Sigmoid colon (tissue), 7 donors: ENCODE data around the gene LTA. TPM values are rescaled to one million over a fixed set of nuclear protein-coding genes. Genes with fewer than 3 reads are reported as not detected.
A peak's percentile ranks its signal among the peaks of the same experiment; 100 is the strongest.

Experiments
- DNase-seq: peaks from one replicate; pipeline ENCODE4 v3.0.0-alpha.2; 2019
- H3K27ac ChIP-seq, 4 donors: fragments of 200-600 bp; sonication (generic); one replicate each; pipeline ENCODE4 v1.5.1; 2016 to 2019; ENCODE audit warnings: mild to moderate bottlenecking in 1 of 4
- H3K27me3 ChIP-seq, 3 donors: fragments of 200-600 bp; sonication (generic); one replicate each; pipeline ENCODE4 v1.5.1; 2019; ENCODE audit warnings: mild to moderate bottlenecking in 1 of 3
- H3K36me3 ChIP-seq, 4 donors: fragments of 200-600 bp; sonication (generic); one replicate each; pipeline ENCODE4 v1.5.1; 2016 to 2019
- H3K4me1 ChIP-seq, 4 donors: fragments of 200-600 bp; sonication (generic); one replicate each; pipeline ENCODE4 v1.5.1; 2017 to 2019
- H3K4me3 ChIP-seq, 4 donors: fragments of 200-600 bp; sonication (generic); one replicate each; pipeline ENCODE4 v1.5.1; 2017 to 2019; ENCODE audit warnings: mild to moderate bottlenecking in 2 of 4, moderate library complexity in 1 of 4
- H3K9me3 ChIP-seq, 4 donors: fragments of 200-600 bp in 3 of 4; sonication (generic) in 3 of 4; one replicate each; pipeline versions ENCODE4 v1.5.1 to v1.6.1; 2013 to 2019
- CTCF ChIP-seq, 4 experiments: fragments of 450-650 bp in 3 of 4; fragments of 200-600 bp in 1 of 4; IDR thresholded peaks; one replicate each; pipeline ENCODE4 v1.5.1; 2016 to 2019; ENCODE audit warnings: antibody characterized with exemption in 4 of 4, mild to moderate bottlenecking in 3 of 4, moderate library complexity in 2 of 4
- EP300 ChIP-seq, 4 donors: sonication (generic); formaldehyde crosslinking; IDR thresholded peaks; one replicate each; pipeline ENCODE4 v1.6.1; 2017; ENCODE audit warnings: antibody characterized with exemption in 4 of 4
- POLR2A ChIP-seq, 2 donors: fragments of 450-650 bp; IDR thresholded peaks; one replicate each; pipeline ENCODE4 v1.6.1; 2016; ENCODE audit warnings: antibody characterized with exemption in 2 of 2, mild to moderate bottlenecking in 2 of 2, moderate library complexity in 2 of 2
- POLR2AphosphoS5 ChIP-seq, 4 donors: sonication (generic); formaldehyde crosslinking; IDR thresholded peaks; one replicate each; pipeline ENCODE4 v1.6.1; 2017; ENCODE audit warnings: antibody characterized with exemption in 4 of 4
- WGBS, 2 donors: extraction: QIAGEN DNeasy Blood & Tissue Kit; methylation state at CpG; one replicate each; pipeline ENCODE4 v1.1.7; 2013; 5-methylcytosine and 5-hydroxymethylcytosine counted together
- intact Hi-C: fragments of 100-400 bp; cut with DNase I; formaldehyde crosslinking; loops from one replicate; pipeline ENCODE4 v1.15.1; 2023
- polyA plus RNA-seq, 3 donors: library from polyadenylated mRNA; stranded (reverse); fragments of 200-250 nt; gene quantifications; one replicate each; pipeline ENCODE4 v1.2.3, GENCODE V29; 2013
- total RNA-seq, 4 donors: library from RNA; depleted of rRNA; stranded (reverse); fragments of >200 nt; gene quantifications; one replicate each; pipeline ENCODE4 v1.1.0, GENCODE V29; 2016
- donor health status: healthy with polysubstance abuse.
- donor health status: Bipolar disorder and iron deficiency.
- donor health status: healthy.

The LTA gene
- total and polyA plus RNA-seq, 7 donors, result 3.6 TPM; not detected in 6

GRCh38 chr6:31577579-31577966, 5.5 kb downstream of the LTA start:
- H3K9me3 ChIP-seq, result no peaks in the 10 kb centered on the region
- TF ChIP-seq EP300 (IDR thresholded peaks at IDR 0.05), result no peak
- no peak for TF ChIP-seq POLR2AphosphoS5 (IDR thresholded peaks at IDR 0.05)
- no peak for TF ChIP-seq POLR2A (IDR thresholded peaks at IDR 0.05)
- no peak for TF ChIP-seq CTCF (IDR thresholded peaks at IDR 0.05)
- no peaks in the 10 kb centered on the region for H3K27me3 ChIP-seq
- no peak for DNase-seq
- H3K4me3 ChIP-seq, result no peak overlapping the region
- no peak overlapping the region for H3K27ac ChIP-seq
- peaks cover 0 to 21% (median 17%) of the 10 kb centered on the region in 4 donors for H3K4me1 ChIP-seq
- H3K36me3 ChIP-seq, result no peaks in the 10 kb centered on the region
- WGBS, 2 donors, result 81 to 86% methylated on average over 3 of the region's 3 CpGs
- intact Hi-C loops, result no loop called here

- no peak for DNase-seq
- intact Hi-C loops, result no loop called here
- Histone ChIP-seq H3K4me1 (peaks cover 0 to 21% (median 17%) of the 10 kb centered on the region in 4 donors), H3K9me3 (no peaks in the 10 kb centered on the region), H3K27me3 (no peaks in the 10 kb centered on the region), H3K27ac (no peak overlapping the region), H3K36me3 (no peaks in the 10 kb centered on the region), H3K4me3 (no peak overlapping the region)
- no peak for TF ChIP-seq CTCF (IDR thresholded peaks at IDR 0.05)
- no peak for TF ChIP-seq EP300 (IDR thresholded peaks at IDR 0.05)
- 67 to 79% methylated on average over 12 of the region's 12 CpGs for WGBS, 2 donors
Measured at GRCh38 chr6:31578184-31579118, 6.4 kb downstream of the LTA start.

GRCh38 chr6:31579119-31579505, 7.0 kb downstream of the LTA start:
- 79 to 87% methylated on average over 3 of the region's 3 CpGs for WGBS, 2 donors
- DNase-seq, result no peak
- intact Hi-C loops, result no loop called here
- Histone ChIP-seq H3K4me3 (no peak overlapping the region), H3K27me3 (no peaks in the 10 kb centered on the region), H3K4me1 (peaks cover 0 to 21% (median 17%) of the 10 kb centered on the region in 4 donors), H3K27ac (no peak overlapping the region), H3K9me3 (no peaks in the 10 kb centered on the region), H3K36me3 (no peaks in the 10 kb centered on the region)
- TF ChIP-seq POLR2AphosphoS5 (IDR thresholded peaks at IDR 0.05) (no peak), POLR2A (IDR thresholded peaks at IDR 0.05) (no peak), CTCF (IDR thresholded peaks at IDR 0.05) (no peak)

- intact Hi-C loops, result loop anchor here (2.0 kb wide), 1 partner anchor 33 kb away; the partner anchor contains the start of genes ATP6V1G2 and NFKBIL1
- peak overlapping the region in 1 of 4 donors; percentile 87 for H3K27ac ChIP-seq
- no peak for DNase-seq
- no peak overlapping the region for H3K4me3 ChIP-seq
- no peaks in the 10 kb centered on the region for H3K36me3 ChIP-seq
- no peaks in the 10 kb centered on the region for H3K9me3 ChIP-seq
- TF ChIP-seq EP300 (IDR thresholded peaks at IDR 0.05), result no peak
- H3K4me1 ChIP-seq, result peaks cover 0 to 21% (median 17%) of the 10 kb centered on the region in 4 donors
- no peaks in the 10 kb centered on the region for H3K27me3 ChIP-seq
- WGBS, 2 donors, result 82 to 86% methylated on average over 8 of the region's 8 CpGs
Measured at GRCh38 chr6:31579546-31580437, 7.7 kb downstream of the LTA start.

- intact Hi-C loops, result loop anchor here (2.0 kb wide), 1 partner anchor 34 kb away; the partner anchor contains the start of genes ATP6V1G2 and NFKBIL1
- peak overlapping the region; percentile 50 to 85 (median 70) for H3K4me3 ChIP-seq
- DNase-seq, result no peak
- peak overlapping the region; percentile 80 to 87 (median 84) for H3K27ac ChIP-seq
- TF ChIP-seq EP300 (IDR thresholded peaks at IDR 0.05) (no peak), CTCF (IDR thresholded peaks at IDR 0.05) (no peak), POLR2A (IDR thresholded peaks at IDR 0.05) (no peak), POLR2AphosphoS5 (IDR thresholded peaks at IDR 0.05) (no peak)
- H3K27me3 ChIP-seq, result no peaks in the 10 kb centered on the region
- peaks cover 0 to 21% (median 17%) of the 10 kb centered on the region in 4 donors for H3K4me1 ChIP-seq
- WGBS, 2 donors, result 35 to 53% methylated on average over 11 of the region's 11 CpGs
- H3K36me3 ChIP-seq, result no peaks in the 10 kb centered on the region
- H3K9me3 ChIP-seq, result no peaks in the 10 kb centered on the region
Measured at GRCh38 chr6:31580438-31580740, 8.3 kb downstream of the LTA start.
